Caco-2 (cell line): ENCODE data around the gene ATXN7L1. TPM values are rescaled to one million over a fixed set of nuclear protein-coding genes. Genes with fewer than 3 reads are reported as not detected.

ENCODE experiments used
- BruUV-seq: library from RNA; stranded (reverse); fragments of 400-500 nt; replicated peaks from 2 replicates; lab custom pipeline; 2021; lab: Mats Ljungman, UMichigan
- CTCF ChIA-PET: fragments of 300-600 bp; sonication (Branson Sonifier 250); formaldehyde crosslinking; loops from one replicate; lab custom pipeline; 2022; ENCODE audit warnings: antibody characterized with exemption; lab: Charles Lee
- POLR2A ChIA-PET: fragments of 300-600 bp; sonication (Branson Sonifier 250); formaldehyde crosslinking; loops from one replicate; lab custom pipeline; 2022; ENCODE audit warnings: antibody characterized with exemption; lab: Charles Lee
- DNase-seq, 2 experiments: peaks; one replicate each; pipeline versions ENCODE4 v3.0.0 to v3.0.0-alpha.2; 2020 to 2022
- H3K27me3 ChIP-seq: replicated peaks from 2 replicates; pipeline ENCODE4 v1.6.0; 2011; ENCODE audit warnings: low read length; ENCODE audit not compliant: control insufficient read depth, insufficient read depth
- H3K36me3 ChIP-seq: 2 replicates; pipeline ENCODE4 v1.5.1; 2011; ENCODE audit warnings: low read length; ENCODE audit not compliant: control insufficient read depth, insufficient read depth
- H3K4me1 ChIP-seq: fragments of 250-450 bp; sonication (Bioruptor Pico); 2 replicates; pipeline ENCODE4 v1.5.1; 2020; ENCODE audit warnings: mild to moderate bottlenecking
- H3K4me3 ChIP-seq: 2 replicates; pipeline ENCODE4 v1.5.1; 2011; ENCODE audit warnings: low read depth, mild to moderate bottlenecking, control low read depth, low read length
- H3K9me3 ChIP-seq: fragments of 250-450 bp; sonication (Bioruptor Pico); 2 replicates; pipeline ENCODE4 v1.5.1; 2020; ENCODE audit warnings: mild to moderate bottlenecking, moderate library complexity
- H3K27ac Mint-ChIP-seq: one replicate; pipeline ENCODE4 v1.8.0; 2022; ENCODE audit warnings: mixed read lengths; ENCODE audit not compliant: unreplicated experiment
- H3K27me3 Mint-ChIP-seq: one replicate; pipeline ENCODE4 v1.8.0; 2022; ENCODE audit warnings: mixed read lengths; ENCODE audit not compliant: insufficient read depth, unreplicated experiment
- H3K36me3 Mint-ChIP-seq: one replicate; pipeline ENCODE4 v1.8.0; 2022; ENCODE audit warnings: mild to moderate bottlenecking, mixed read lengths; ENCODE audit not compliant: insufficient read depth, unreplicated experiment
- H3K4me1 Mint-ChIP-seq: one replicate; pipeline ENCODE4 v1.8.0; 2022; ENCODE audit warnings: low read depth, mixed read lengths; ENCODE audit not compliant: unreplicated experiment
- H3K4me3 Mint-ChIP-seq: one replicate; pipeline ENCODE4 v1.8.0; 2022; ENCODE audit warnings: mild to moderate bottlenecking, moderate library complexity, mixed read lengths; ENCODE audit not compliant: unreplicated experiment
- H3K9me3 Mint-ChIP-seq: one replicate; pipeline ENCODE4 v1.8.0; 2022; ENCODE audit warnings: mixed read lengths; ENCODE audit not compliant: unreplicated experiment
- intact Hi-C: fragments of 100-400 bp; cut with micrococcal nuclease; formaldehyde crosslinking; loops from one replicate; pipeline ENCODE4 v1.10.0; 2022; ENCODE audit not compliant: unreplicated experiment
- total RNA-seq: library from RNA; stranded (reverse); gene quantifications from 2 replicates; pipeline ENCODE4 v1.2.3, GENCODE V29; 2022
- TF ChIP-seq, protein P1 (sequence below), 2 experiments: fragments of 200-600 bp in 1 of 2; IDR thresholded peaks; 1 replicate in 1 of 2; 2 replicates in 1 of 2; pipeline versions ENCODE4 v1.5.1 to v1.8.0; 2011 to 2022; ENCODE audit warnings: antibody characterized with exemption in 1 of 2, control low read depth in 1 of 2, inconsistent platforms in 1 of 2, low read depth in 1 of 2, low read length in 1 of 2, mild to moderate bottlenecking in 1 of 2, moderate library complexity in 1 of 2; ENCODE audit not compliant: insufficient read depth in 1 of 2, severe bottlenecking in 1 of 2, unreplicated experiment in 1 of 2

The ATXN7L1 gene
- total RNA-seq, 1 experiment from 2014 or later = 14.1 TPM

- TF ChIP-seq, protein P1, sequence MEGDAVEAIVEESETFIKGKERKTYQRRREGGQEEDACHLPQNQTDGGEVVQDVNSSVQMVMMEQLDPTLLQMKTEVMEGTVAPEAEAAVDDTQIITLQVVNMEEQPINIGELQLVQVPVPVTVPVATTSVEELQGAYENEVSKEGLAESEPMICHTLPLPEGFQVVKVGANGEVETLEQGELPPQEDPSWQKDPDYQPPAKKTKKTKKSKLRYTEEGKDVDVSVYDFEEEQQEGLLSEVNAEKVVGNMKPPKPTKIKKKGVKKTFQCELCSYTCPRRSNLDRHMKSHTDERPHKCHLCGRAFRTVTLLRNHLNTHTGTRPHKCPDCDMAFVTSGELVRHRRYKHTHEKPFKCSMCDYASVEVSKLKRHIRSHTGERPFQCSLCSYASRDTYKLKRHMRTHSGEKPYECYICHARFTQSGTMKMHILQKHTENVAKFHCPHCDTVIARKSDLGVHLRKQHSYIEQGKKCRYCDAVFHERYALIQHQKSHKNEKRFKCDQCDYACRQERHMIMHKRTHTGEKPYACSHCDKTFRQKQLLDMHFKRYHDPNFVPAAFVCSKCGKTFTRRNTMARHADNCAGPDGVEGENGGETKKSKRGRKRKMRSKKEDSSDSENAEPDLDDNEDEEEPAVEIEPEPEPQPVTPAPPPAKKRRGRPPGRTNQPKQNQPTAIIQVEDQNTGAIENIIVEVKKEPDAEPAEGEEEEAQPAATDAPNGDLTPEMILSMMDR (IDR thresholded peaks at IDR 0.05; ENCODE audit: insufficient read depth in 1 of 2, low read depth in 1 of 2, low read length in 1 of 2, severe bottlenecking in 1 of 2, unreplicated experiment in 1 of 2) = no peak
- H3K4me1 Mint-ChIP-seq = peaks cover 30% of the 10 kb centered on the region
- H3K27me3 Mint-ChIP-seq = no peaks in the 10 kb centered on the region
- intact Hi-C loops = no loop called here
- H3K4me3 Mint-ChIP-seq = no peak overlapping the region
- BruUV-seq = no TSS peak
- no peak for DNase-seq
- no peaks in the 10 kb centered on the region for H3K36me3 ChIP-seq
- no peaks in the 10 kb centered on the region for H3K9me3 Mint-ChIP-seq
- H3K27ac Mint-ChIP-seq = no peak overlapping the region
- H3K9me3 ChIP-seq = no peaks in the 10 kb centered on the region
- H3K27me3 ChIP-seq = no peaks in the 10 kb centered on the region
- POLR2A ChIA-PET = no interaction called here
- H3K36me3 Mint-ChIP-seq = peaks cover 12% of the 10 kb centered on the region
- CTCF ChIA-PET = no interaction called here
- no peak overlapping the region for H3K4me3 ChIP-seq
- H3K4me1 ChIP-seq = peaks cover 8% of the 10 kb centered on the region
These were observed 87.5 kb downstream of the ATXN7L1 start for GRCh38 chr7:105788816-105789349.

DNA sequence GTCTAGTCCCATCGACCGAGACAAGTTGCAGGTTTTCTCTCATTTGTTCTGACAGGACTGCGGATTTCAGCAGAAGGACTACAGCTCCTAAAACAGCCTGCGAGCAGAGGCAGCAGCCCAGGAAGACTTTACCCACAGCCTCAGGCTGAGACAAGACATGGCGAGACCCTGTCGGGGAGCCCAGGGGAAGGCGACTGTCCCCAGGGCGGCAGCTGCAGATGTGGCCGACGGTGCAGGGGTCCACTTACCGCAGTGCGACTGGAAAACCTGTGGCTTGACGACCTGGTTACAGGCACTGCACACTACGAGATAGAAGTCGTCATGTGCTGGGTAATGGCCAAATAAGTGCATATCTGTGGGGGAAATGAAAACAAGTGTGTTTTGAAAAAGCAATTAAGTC lies 88.0 kb downstream of the ATXN7L1 start:
- intact Hi-C loops = no loop called here
- peaks cover 8% of the 10 kb centered on the region for H3K4me1 ChIP-seq
- Mint-ChIP-seq H3K4me1 (peaks cover 29% of the 10 kb centered on the region), H3K9me3 (no peaks in the 10 kb centered on the region), H3K4me3 (no peak overlapping the region), H3K27me3 (no peaks in the 10 kb centered on the region), H3K36me3 (peaks cover 12% of the 10 kb centered on the region), H3K27ac (no peak overlapping the region)
- no peaks in the 10 kb centered on the region for H3K27me3 ChIP-seq
- TF ChIP-seq, protein P1 (IDR thresholded peaks at IDR 0.05; ENCODE audit: insufficient read depth in 1 of 2, low read depth in 1 of 2, low read length in 1 of 2, severe bottlenecking in 1 of 2, unreplicated experiment in 1 of 2) = no peak
- no peak overlapping the region for H3K4me3 ChIP-seq
- DNase-seq = no peak
- CTCF ChIA-PET = no interaction called here
- no TSS peak for BruUV-seq
- H3K36me3 ChIP-seq = no peaks in the 10 kb centered on the region
- POLR2A ChIA-PET = no interaction called here
- H3K9me3 ChIP-seq = no peaks in the 10 kb centered on the region

DNA sequence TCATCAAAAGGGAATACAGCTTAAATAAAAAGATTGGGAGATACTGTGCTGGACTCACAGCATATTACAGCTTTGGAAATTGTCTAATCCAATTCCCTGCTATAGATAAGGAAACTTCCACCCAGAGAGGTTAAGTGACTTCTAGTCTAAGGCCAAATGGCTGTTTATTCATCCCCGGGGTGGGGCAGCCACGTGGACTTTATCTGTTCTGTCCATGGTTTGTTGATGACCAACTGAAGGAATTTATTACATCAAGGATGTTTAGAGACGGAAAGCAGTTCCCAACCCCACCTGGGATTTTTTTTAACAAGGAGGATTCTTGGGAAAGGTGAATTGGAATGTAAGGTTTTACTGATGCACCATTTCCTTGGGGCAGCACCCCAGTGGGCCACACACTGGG lies 88.6 kb downstream of the ATXN7L1 start:
- Mint-ChIP-seq H3K27ac (no peak overlapping the region), H3K4me1 (peaks cover 23% of the 10 kb centered on the region), H3K27me3 (no peaks in the 10 kb centered on the region), H3K9me3 (no peaks in the 10 kb centered on the region), H3K36me3 (peaks cover 7% of the 10 kb centered on the region), H3K4me3 (no peak overlapping the region)
- Histone ChIP-seq H3K36me3 (no peaks in the 10 kb centered on the region), H3K9me3 (no peaks in the 10 kb centered on the region), H3K4me1 (peaks cover 8% of the 10 kb centered on the region), H3K4me3 (no peak overlapping the region), H3K27me3 (no peaks in the 10 kb centered on the region)
- BruUV-seq = no TSS peak
- ChIA-PET POLR2A (no interaction called here), CTCF (no interaction called here)
- intact Hi-C loops = no loop called here
- DNase-seq = peak; percentile 30 to 57
- TF ChIP-seq, protein P1 (IDR thresholded peaks at IDR 0.05; ENCODE audit: insufficient read depth in 1 of 2, low read depth in 1 of 2, low read length in 1 of 2, severe bottlenecking in 1 of 2, unreplicated experiment in 1 of 2) = no peak
